ENCODE results near the gene AFF3. TPM values are rescaled to one million over a fixed set of nuclear protein-coding genes. Genes with fewer than 3 reads are reported as not detected.

Gene AFF3
- total and polyA plus RNA-seq, 2 of the 4 experiments (the other 2 are of a cell fraction), result 12.9 to 14.3 TPM

DNA sequence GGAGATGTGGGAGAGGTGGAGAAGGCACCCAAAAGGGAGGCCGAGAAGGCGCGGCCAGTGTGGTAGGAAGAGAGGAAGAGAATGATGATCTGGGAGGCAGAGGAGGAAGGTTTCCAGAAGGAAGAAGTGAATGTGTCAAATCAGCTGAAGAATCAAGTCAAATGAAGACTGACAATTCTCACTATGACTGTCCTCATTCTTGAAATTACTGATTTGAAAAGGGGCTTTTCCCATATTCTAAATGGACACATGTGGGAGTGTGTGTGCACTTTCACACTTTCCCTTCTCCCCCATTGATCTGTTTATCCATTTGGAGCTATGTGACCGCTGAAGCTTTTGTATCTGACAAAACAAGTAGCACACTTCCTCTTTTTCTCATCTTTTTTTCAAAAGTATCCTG, 6.1 kb downstream of the AFF3 start:
- no peak overlapping the region for H2BK20ac ChIP-seq (ENCODE audit: low read depth, low read length)
- no peaks in the 10 kb centered on the region for H3K36me3 ChIP-seq (ENCODE audit: control insufficient read depth, insufficient read depth, low read length)
- WGBS, 2 experiments (ENCODE audit: extremely low coverage in 2 of 2, insufficient read length in 1 of 2), result no CpG with 5 or more reads among the region's 4 CpGs
- no peak overlapping the region for H2AK9ac ChIP-seq (replicated peaks; ENCODE audit: low read depth, low read length, poor library complexity)
- H3K4me1 ChIP-seq (ENCODE audit: control insufficient read depth, insufficient read depth, low read length), result no peaks in the 10 kb centered on the region
- no TSS peak for BruUV-seq (replicated peaks)
- H3K4me3 ChIP-seq (ENCODE audit: insufficient read depth, low read depth, low read length), result no peak overlapping the region
- TF ChIP-seq CEBPB (IDR thresholded peaks at IDR 0.05; ENCODE audit: low read depth, low read length) (no peak), RCOR1 (IDR thresholded peaks at IDR 0.05; ENCODE audit: insufficient replicate concordance, low read length) (no peak), POLR2A (IDR thresholded peaks at IDR 0.05; ENCODE audit: low read depth, low read length) (no peak), RFX5 (IDR thresholded peaks at IDR 0.05; ENCODE audit: low read depth, low read length) (no peak), SMC3 (IDR thresholded peaks at IDR 0.05; ENCODE audit: low read depth, low read length) (no peak), CHD1 (IDR thresholded peaks at IDR 0.05; ENCODE audit: low read depth, low read length) (no peak), RAD21 (IDR thresholded peaks at IDR 0.05; ENCODE audit: low read length) (no peak), NFE2L2 (IDR thresholded peaks at IDR 0.05; ENCODE audit: low read depth, low read length) (no peak), FOS (IDR thresholded peaks at IDR 0.05; ENCODE audit: low read depth, low read length) (no peak), MXI1 (IDR thresholded peaks at IDR 0.05; ENCODE audit: borderline replicate concordance, low read depth, low read length) (no peak), BHLHE40 (IDR thresholded peaks at IDR 0.05; ENCODE audit: low read depth, low read length) (no peak), MAFK (IDR thresholded peaks at IDR 0.05; ENCODE audit: low read depth, low read length) (no peak), MAZ (IDR thresholded peaks at IDR 0.05; ENCODE audit: borderline replicate concordance, low read depth, low read length) (no peak)
- TF ChIP-seq, protein P1, sequence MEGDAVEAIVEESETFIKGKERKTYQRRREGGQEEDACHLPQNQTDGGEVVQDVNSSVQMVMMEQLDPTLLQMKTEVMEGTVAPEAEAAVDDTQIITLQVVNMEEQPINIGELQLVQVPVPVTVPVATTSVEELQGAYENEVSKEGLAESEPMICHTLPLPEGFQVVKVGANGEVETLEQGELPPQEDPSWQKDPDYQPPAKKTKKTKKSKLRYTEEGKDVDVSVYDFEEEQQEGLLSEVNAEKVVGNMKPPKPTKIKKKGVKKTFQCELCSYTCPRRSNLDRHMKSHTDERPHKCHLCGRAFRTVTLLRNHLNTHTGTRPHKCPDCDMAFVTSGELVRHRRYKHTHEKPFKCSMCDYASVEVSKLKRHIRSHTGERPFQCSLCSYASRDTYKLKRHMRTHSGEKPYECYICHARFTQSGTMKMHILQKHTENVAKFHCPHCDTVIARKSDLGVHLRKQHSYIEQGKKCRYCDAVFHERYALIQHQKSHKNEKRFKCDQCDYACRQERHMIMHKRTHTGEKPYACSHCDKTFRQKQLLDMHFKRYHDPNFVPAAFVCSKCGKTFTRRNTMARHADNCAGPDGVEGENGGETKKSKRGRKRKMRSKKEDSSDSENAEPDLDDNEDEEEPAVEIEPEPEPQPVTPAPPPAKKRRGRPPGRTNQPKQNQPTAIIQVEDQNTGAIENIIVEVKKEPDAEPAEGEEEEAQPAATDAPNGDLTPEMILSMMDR (conservative IDR thresholded peaks at IDR 0.05; ENCODE audit: low read depth, low read length), result no peak
- TF ChIP-seq, protein P2, sequence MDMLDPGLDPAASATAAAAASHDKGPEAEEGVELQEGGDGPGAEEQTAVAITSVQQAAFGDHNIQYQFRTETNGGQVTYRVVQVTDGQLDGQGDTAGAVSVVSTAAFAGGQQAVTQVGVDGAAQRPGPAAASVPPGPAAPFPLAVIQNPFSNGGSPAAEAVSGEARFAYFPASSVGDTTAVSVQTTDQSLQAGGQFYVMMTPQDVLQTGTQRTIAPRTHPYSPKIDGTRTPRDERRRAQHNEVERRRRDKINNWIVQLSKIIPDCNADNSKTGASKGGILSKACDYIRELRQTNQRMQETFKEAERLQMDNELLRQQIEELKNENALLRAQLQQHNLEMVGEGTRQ (IDR thresholded peaks at IDR 0.05; ENCODE audit: low read depth, low read length), result no peak
- TF ChIP-seq, protein P3, sequence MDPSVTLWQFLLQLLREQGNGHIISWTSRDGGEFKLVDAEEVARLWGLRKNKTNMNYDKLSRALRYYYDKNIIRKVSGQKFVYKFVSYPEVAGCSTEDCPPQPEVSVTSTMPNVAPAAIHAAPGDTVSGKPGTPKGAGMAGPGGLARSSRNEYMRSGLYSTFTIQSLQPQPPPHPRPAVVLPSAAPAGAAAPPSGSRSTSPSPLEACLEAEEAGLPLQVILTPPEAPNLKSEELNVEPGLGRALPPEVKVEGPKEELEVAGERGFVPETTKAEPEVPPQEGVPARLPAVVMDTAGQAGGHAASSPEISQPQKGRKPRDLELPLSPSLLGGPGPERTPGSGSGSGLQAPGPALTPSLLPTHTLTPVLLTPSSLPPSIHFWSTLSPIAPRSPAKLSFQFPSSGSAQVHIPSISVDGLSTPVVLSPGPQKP (IDR thresholded peaks at IDR 0.05; ENCODE audit: borderline replicate concordance, low read depth, low read length), result no peak
- intact Hi-C loops (cut with micrococcal nuclease), result no loop called here
- in situ Hi-C loops (cut with MboI; ENCODE audit: low sequenced_read_pairs), result no loop called here
- no peak overlapping the region for H3K18ac ChIP-seq (ENCODE audit: low read depth, low read length)
- no peak overlapping the region for H3K4me2 ChIP-seq (ENCODE audit: low read depth, low read length)
- H3K56ac ChIP-seq (ENCODE audit: extremely low read depth, insufficient read depth, low read length), result no peak overlapping the region
- no peaks in the 10 kb centered on the region for H3K79me1 ChIP-seq (ENCODE audit: low read depth in 1 of 2, low read length in 2 of 2)
- no peak overlapping the region for H3K9ac ChIP-seq (ENCODE audit: low read depth, low read length)
- H3K9me3 ChIP-seq (ENCODE audit: control insufficient read depth, insufficient read depth, low read length), result no peaks in the 10 kb centered on the region
- no peak overlapping the region for H3K23ac ChIP-seq (ENCODE audit: low read depth, low read length)
- no peak overlapping the region for H4K8ac ChIP-seq (ENCODE audit: low read depth in 2 of 2, low read length in 2 of 2)
- H3K9me1 ChIP-seq (ENCODE audit: insufficient read depth, low read length), result 0 out of 2 replicates have a peak, but pooled peaks cover 3% of the 10 kb centered on the region
- peaks cover 20% of the 10 kb centered on the region for H3K27me3 ChIP-seq (ENCODE audit: control insufficient read depth, insufficient read depth, low read length)
- H3K4ac ChIP-seq (ENCODE audit: low read depth, low read length), result no peak overlapping the region
- dilution Hi-C loops (cut with HindIII; ENCODE audit: low sequenced_read_pairs, unreplicated experiment), result no loop called here
- H4K5ac ChIP-seq (ENCODE audit: low read depth, low read length), result no peak overlapping the region
- H2AK5ac ChIP-seq (ENCODE audit: low read depth, low read length), result no peak overlapping the region
- H3K14ac ChIP-seq (replicated peaks; ENCODE audit: low read depth, low read length), result no peak overlapping the region
- no peak overlapping the region for H2AFZ ChIP-seq (replicated peaks; ENCODE audit: low read length, poor library complexity)
- no peak overlapping the region for H3K27ac ChIP-seq (ENCODE audit: insufficient read depth, low read length)
- H2BK15ac ChIP-seq (ENCODE audit: low read depth, low read length), result no peak overlapping the region
- H2BK120ac ChIP-seq (ENCODE audit: low read depth, low read length), result no peak overlapping the region
- CTCF ChIA-PET, result no interaction called here
- H4K91ac ChIP-seq (ENCODE audit: insufficient read depth, low read depth, low read length), result no peak overlapping the region
- H2BK5ac ChIP-seq (ENCODE audit: low read depth, low read length, poor library complexity, severe bottlenecking), result no peak overlapping the region
- ATAC-seq (ENCODE audit: low read depth), result no peak
- POLR2A ChIA-PET (ENCODE audit: unreplicated experiment), result no interaction called here
- DNase-seq, result no peak
- no peaks in the 10 kb centered on the region for H4K20me1 ChIP-seq (ENCODE audit: insufficient read depth, low read length)

Data from IMR-90 (cell line).